Hindlimb muscle (tissue), 1 donor: ENCODE results near the gene SYNE1. TPM values are rescaled to one million over a fixed set of nuclear protein-coding genes. Genes with fewer than 3 reads are reported as not detected.

ENCODE experiments used
- DNase-seq: peaks from one replicate; pipeline ENCODE4 v3.0.0-alpha.2; 2013
- polyA plus RNA-seq: library from polyadenylated mRNA; unstranded; fragments of 120-200 nt; gene quantifications from one replicate; pipeline ENCODE4 v1.2.1, GENCODE V29; 2013; ENCODE audit not compliant: insufficient read length

Gene SYNE1
- polyA plus RNA-seq, 1 donor = 148 TPM

- DNase-seq = no peak
Observed at GRCh38 chr6:152124429-152125074, 512.6 kb downstream of the SYNE1 start.

- no peak for DNase-seq
Observed at GRCh38 chr6:152123076-152123475, 514.1 kb downstream of the SYNE1 start.

GRCh38 chr6:152122434-152122833, 514.7 kb downstream of the SYNE1 start:
- no peak for DNase-seq

- DNase-seq = no peak
Observed at GRCh38 chr6:152121910-152122309, 515.3 kb downstream of the SYNE1 start.

- DNase-seq = no peak
Observed at GRCh38 chr6:152119831-152120230, 517.3 kb downstream of the SYNE1 start.

- no peak for DNase-seq
Observed at GRCh38 chr6:152118678-152119077, 518.5 kb downstream of the SYNE1 start.

- no peak for DNase-seq
Observed at GRCh38 chr6:152118224-152118623, 518.9 kb downstream of the SYNE1 start.

- no peak for DNase-seq
Observed at GRCh38 chr6:152117156-152118133, 519.7 kb downstream of the SYNE1 start.

- no peak for DNase-seq
Observed at GRCh38 chr6:152112491-152113261, 524.5 kb downstream of the SYNE1 start.

GRCh38 chr6:152110886-152111820, 526.0 kb downstream of the SYNE1 start:
- DNase-seq = no peak

GRCh38 chr6:152107973-152108372, 529.2 kb downstream of the SYNE1 start:
- DNase-seq = no peak

- peak; percentile 47 for DNase-seq
Observed at GRCh38 chr6:152100183-152100618, 537.0 kb downstream of the SYNE1 start.

- no peak for DNase-seq
Observed at GRCh38 chr6:152099446-152100182, 537.5 kb downstream of the SYNE1 start.

GRCh38 chr6:152098683-152099082, 538.5 kb downstream of the SYNE1 start:
- DNase-seq = no peak

- no peak for DNase-seq
Observed at GRCh38 chr6:152096863-152097496, 540.2 kb downstream of the SYNE1 start.

- no peak for DNase-seq
Observed at GRCh38 chr6:152094992-152095592, 542.1 kb downstream of the SYNE1 start.

- DNase-seq = no peak
Observed at GRCh38 chr6:152094276-152094675, 542.9 kb downstream of the SYNE1 start.

- DNase-seq = no peak
Observed at GRCh38 chr6:152093711-152094110, 543.5 kb downstream of the SYNE1 start.

- no peak for DNase-seq
Observed at GRCh38 chr6:152091851-152092341, 545.3 kb downstream of the SYNE1 start.

- no peak for DNase-seq
Observed at GRCh38 chr6:152091201-152091600, 546.0 kb downstream of the SYNE1 start.
